ENCODE results near the gene ULK2.
"Not testable (repeated sequence)": the region's sequence is repeated elsewhere in the genome, so short reads cannot be mapped to it uniquely, and the experiment has no call there.

Gene ULK2

GRCh38 chr17:19867329-19868078 lies at the start of gene ULK2:
Gene ULK2 (minus strand): TSS chr17:19867936. CDS start chr17:19867417, 519 bp downstream.
- peak within 1 kb of the TSS; percentile 62 for H3K4me3 ChIP-seq (ENCODE audit: low read depth, low read length)

- no peak overlapping the region for H3K4me3 ChIP-seq (ENCODE audit: low read depth, low read length)
These were observed 47.7 kb upstream of the ULK2 start for GRCh38 chr17:19915245-19915978.

GRCh38 chr17:19911033-19911432 lies 43.3 kb upstream of the ULK2 start:
- no peak overlapping the region for H3K4me3 ChIP-seq (ENCODE audit: low read depth, low read length)

- no peak overlapping the region for H3K4me3 ChIP-seq (ENCODE audit: low read depth, low read length)
These were observed 41.4 kb upstream of the ULK2 start for GRCh38 chr17:19909139-19909538.

GRCh38 chr17:19905502-19905901 lies 37.8 kb upstream of the ULK2 start:
- H3K4me3 ChIP-seq (ENCODE audit: low read depth, low read length) = no peak overlapping the region

GRCh38 chr17:19904924-19905323 lies 37.2 kb upstream of the ULK2 start:
- H3K4me3 ChIP-seq (ENCODE audit: low read depth, low read length) = no peak overlapping the region

- H3K4me3 ChIP-seq (ENCODE audit: low read depth, low read length) = no peak overlapping the region
These were observed 36.7 kb upstream of the ULK2 start for GRCh38 chr17:19904412-19904811.

GRCh38 chr17:19900809-19901208 lies 33.1 kb upstream of the ULK2 start:
- no peak overlapping the region for H3K4me3 ChIP-seq (ENCODE audit: low read depth, low read length)

GRCh38 chr17:19897903-19898302 lies 30.2 kb upstream of the ULK2 start:
- H3K4me3 ChIP-seq (ENCODE audit: low read depth, low read length) = no peak overlapping the region

GRCh38 chr17:19897090-19897837 lies 29.5 kb upstream of the ULK2 start:
- no peak overlapping the region for H3K4me3 ChIP-seq (ENCODE audit: low read depth, low read length)

GRCh38 chr17:19896679-19897078 lies 28.9 kb upstream of the ULK2 start:
- H3K4me3 ChIP-seq (ENCODE audit: low read depth, low read length) = no peak overlapping the region

GRCh38 chr17:19890554-19890953 lies 22.8 kb upstream of the ULK2 start:
- H3K4me3 ChIP-seq (ENCODE audit: low read depth, low read length) = not testable (repeated sequence)

- H3K4me3 ChIP-seq (ENCODE audit: low read depth, low read length) = not testable (repeated sequence)
These were observed 22.3 kb upstream of the ULK2 start for GRCh38 chr17:19890001-19890400.

GRCh38 chr17:19886116-19886515 lies 18.4 kb upstream of the ULK2 start:
- no peak overlapping the region for H3K4me3 ChIP-seq (ENCODE audit: low read depth, low read length)

- H3K4me3 ChIP-seq (ENCODE audit: low read depth, low read length) = no peak overlapping the region
These were observed 15.9 kb upstream of the ULK2 start for GRCh38 chr17:19883537-19884215.

GRCh38 chr17:19880393-19880792 lies 12.7 kb upstream of the ULK2 start:
- H3K4me3 ChIP-seq (ENCODE audit: low read depth, low read length) = no peak overlapping the region

GRCh38 chr17:19877364-19877945 lies 9.7 kb upstream of the ULK2 start:
- H3K4me3 ChIP-seq (ENCODE audit: low read depth, low read length) = no peak overlapping the region

GRCh38 chr17:19876529-19877161 lies 8.9 kb upstream of the ULK2 start:
- no peak overlapping the region for H3K4me3 ChIP-seq (ENCODE audit: low read depth, low read length)

GRCh38 chr17:19874256-19874655 lies 6.5 kb upstream of the ULK2 start:
- no peak overlapping the region for H3K4me3 ChIP-seq (ENCODE audit: low read depth, low read length)

- no peak overlapping the region for H3K4me3 ChIP-seq (ENCODE audit: low read depth, low read length)
These were observed 5.6 kb upstream of the ULK2 start for GRCh38 chr17:19873346-19873745.
